ENCODE data around the gene OXT.
"Not testable (repeated sequence)": the region's sequence is repeated elsewhere in the genome, so short reads cannot be mapped to it uniquely, and the experiment has no call there.

The OXT gene

GRCh38 chr20:3047486-3048419 is 23.7 kb upstream of the OXT start:
- no peak for DNase-seq (ENCODE audit: low read depth, low spot score)

GRCh38 chr20:3051385-3052019 is 19.9 kb upstream of the OXT start:
- no peak for DNase-seq (ENCODE audit: low read depth, low spot score)

GRCh38 chr20:3059489-3059888 is 11.9 kb upstream of the OXT start:
- DNase-seq (ENCODE audit: low read depth, low spot score), result no peak

GRCh38 chr20:3064119-3064518 is 7.3 kb upstream of the OXT start:
- not testable (repeated sequence) for DNase-seq (ENCODE audit: low read depth, low spot score)

- DNase-seq (ENCODE audit: low read depth, low spot score), result no peak
Measured at GRCh38 chr20:3067139-3068014, 4.0 kb upstream of the OXT start.

GRCh38 chr20:3068075-3068474 is 3.3 kb upstream of the OXT start:
- no peak for DNase-seq (ENCODE audit: low read depth, low spot score)

- DNase-seq (ENCODE audit: low read depth, low spot score), result no peak
Measured at GRCh38 chr20:3068986-3069900, 2.2 kb upstream of the OXT start.

- no peak for DNase-seq (ENCODE audit: low read depth, low spot score)
Measured at GRCh38 chr20:3070725-3071124, 695 bp upstream of the OXT start.

- no peak for DNase-seq (ENCODE audit: low read depth, low spot score)
Measured at GRCh38 chr20:3071266-3071609, 182 bp upstream of the OXT start.

- DNase-seq (ENCODE audit: low read depth, low spot score), result no peak
Measured at GRCh38 chr20:3072530-3073250, 1.3 kb downstream of the OXT start.

- not testable (repeated sequence) for DNase-seq (ENCODE audit: low read depth, low spot score)
Measured at GRCh38 chr20:3073251-3073643, 1.8 kb downstream of the OXT start.

GRCh38 chr20:3074812-3075211 is 3.4 kb downstream of the OXT start:
- DNase-seq (ENCODE audit: low read depth, low spot score), result no peak

GRCh38 chr20:3075315-3075714 is 3.9 kb downstream of the OXT start:
- DNase-seq (ENCODE audit: low read depth, low spot score), result not testable (repeated sequence)

GRCh38 chr20:3077618-3078134 is 6.3 kb downstream of the OXT start:
- DNase-seq (ENCODE audit: low read depth, low spot score), result no peak

- no peak for DNase-seq (ENCODE audit: low read depth, low spot score)
Measured at GRCh38 chr20:3080939-3081388, 9.5 kb downstream of the OXT start.

- no peak for DNase-seq (ENCODE audit: low read depth, low spot score)
Measured at GRCh38 chr20:3081641-3082040, 10.2 kb downstream of the OXT start.

- DNase-seq (ENCODE audit: low read depth, low spot score), result no peak
Measured at GRCh38 chr20:3082306-3082951, 11.0 kb downstream of the OXT start.

GRCh38 chr20:3082955-3083952 is 11.8 kb downstream of the OXT start:
- no peak for DNase-seq (ENCODE audit: low read depth, low spot score)

Measured in iPS DF 19.7 (cell line).